Activated CD8-positive, alpha-beta memory T cell treated with anti-CD3 and anti-CD28 coated beads, Interleukin-2, amount 10 ng/mL, durations not matched to agents 7 days and 5 days (primary cell): ENCODE results near the gene ATF7. TPM values are rescaled to one million over a fixed set of nuclear protein-coding genes. Genes with fewer than 3 reads are reported as not detected.
"Not testable (repeated sequence)": the region's sequence is repeated elsewhere in the genome, so short reads cannot be mapped to it uniquely, and the experiment has no call there.

Experiments used
- ATAC-seq: fragments of 150-1000 bp; cut with Tn5 transposase; one replicate; pipeline ENCODE4 v1.10.0; 2021; ENCODE audit warnings: moderate library complexity
- CTCF ChIA-PET: fragments of 350-600 bp; sonication (Branson Sonifier 250); formaldehyde crosslinking; loops from one replicate; lab custom pipeline; 2021; ENCODE audit warnings: antibody characterized with exemption; lab: Charles Lee
- DNase-seq: peaks from one replicate; pipeline ENCODE4 v3.0.0-alpha.2; 2020
- H3K27ac Mint-ChIP-seq: one replicate; pipeline ENCODE4 v1.8.0; 2021; ENCODE audit warnings: mild to moderate bottlenecking, mixed read lengths
- H3K27me3 Mint-ChIP-seq: one replicate; pipeline ENCODE4 v1.8.0; 2021; ENCODE audit warnings: mixed read lengths
- H3K36me3 Mint-ChIP-seq: one replicate; pipeline ENCODE4 v1.8.0; 2021; ENCODE audit warnings: mild to moderate bottlenecking, mixed read lengths
- H3K4me1 Mint-ChIP-seq: one replicate; pipeline ENCODE4 v1.8.0; 2021; ENCODE audit warnings: mixed read lengths
- H3K4me3 Mint-ChIP-seq: one replicate; pipeline ENCODE4 v1.8.0; 2021; ENCODE audit warnings: mild to moderate bottlenecking, moderate library complexity, mixed read lengths
- H3K9me3 Mint-ChIP-seq: one replicate; pipeline ENCODE4 v1.8.0; 2022; ENCODE audit warnings: low read depth, mixed read lengths
- total RNA-seq, 2 experiments: library from RNA; stranded (reverse); gene quantifications; one replicate each; pipeline ENCODE4 v1.2.3, GENCODE V29; 2021

Gene ATF7
- total RNA-seq, 2 experiments from 2014 or later = 24.6 to 33.8 TPM

DNA sequence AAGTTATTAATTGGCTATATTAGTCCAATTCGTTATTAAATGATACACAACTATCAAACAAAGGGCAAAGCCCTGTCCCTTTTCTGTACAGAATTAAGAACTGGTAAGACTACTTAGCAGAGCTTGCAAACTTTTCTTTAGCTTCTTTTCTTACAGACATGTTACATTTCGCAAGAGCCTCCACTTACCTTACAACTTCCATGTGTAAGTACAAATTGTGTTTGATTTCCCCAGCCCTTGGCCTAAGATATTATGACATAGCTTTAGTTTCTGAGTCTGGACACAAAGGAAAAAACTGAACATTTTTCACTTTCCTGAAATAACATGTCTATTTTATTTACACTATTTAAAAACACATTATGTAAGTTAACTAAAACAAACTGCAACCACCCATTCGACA, 1.7 kb downstream of the ATF7 start:
- Mint-ChIP-seq H3K4me3 (peak overlapping the region; percentile 97), H3K27ac (peak overlapping the region; percentile 47), H3K27me3 (no peaks in the 10 kb centered on the region), H3K9me3 (no peaks in the 10 kb centered on the region), H3K4me1 (peaks cover 48% of the 10 kb centered on the region), H3K36me3 (peaks cover 6% of the 10 kb centered on the region)
- ATAC-seq (no peak), DNase-seq (no peak)
- CTCF ChIA-PET = interaction anchor here (1.1 to 2.0 kb wide), 3 partner anchors 53 to 81 kb away, joined by 3 to 6 read pairs (median 3); no protein-coding TSS in a partner anchor

DNA sequence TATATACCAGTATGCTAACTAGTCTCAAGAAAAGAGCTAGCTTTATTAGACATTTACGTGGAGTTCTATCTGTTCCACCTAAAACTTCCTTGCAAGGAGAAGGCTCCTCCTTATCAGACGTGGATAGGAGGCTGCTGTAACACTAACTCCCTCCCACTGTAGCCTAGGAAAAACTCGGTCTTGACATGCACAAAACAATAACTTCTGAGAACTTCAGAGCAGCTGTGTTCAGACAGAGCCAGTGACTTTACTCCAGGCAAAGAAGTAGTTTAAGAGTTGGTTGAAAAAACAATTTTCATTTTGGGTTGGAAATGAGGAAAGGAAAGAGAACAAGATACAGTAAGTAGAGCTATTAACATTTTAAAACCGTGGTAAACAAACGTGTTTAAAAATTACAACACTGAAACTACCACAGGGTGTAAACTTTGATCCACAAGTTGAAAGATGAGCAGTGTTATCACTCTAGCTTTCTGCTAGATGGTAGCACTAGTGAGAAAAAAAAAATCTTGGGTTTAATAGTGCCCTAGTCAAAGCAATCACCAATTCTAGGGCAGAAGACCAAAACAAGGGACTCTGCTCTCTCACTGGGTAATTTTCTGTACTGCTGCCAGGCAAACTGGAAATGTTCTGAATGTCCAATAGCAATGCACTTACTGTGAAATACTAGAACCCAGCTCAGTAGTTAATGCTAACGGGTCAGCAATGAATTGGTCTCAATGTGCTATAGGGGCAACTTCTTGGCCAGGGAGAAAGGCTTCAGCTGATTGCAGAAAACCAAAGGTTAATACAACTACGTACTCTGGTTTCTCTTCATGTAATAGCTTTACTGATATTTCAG, 2.4 kb downstream of the ATF7 start:
- ATAC-seq = no peak
- peaks cover 50% of the 10 kb centered on the region for H3K4me1 Mint-ChIP-seq
- H3K36me3 Mint-ChIP-seq = peaks cover 6% of the 10 kb centered on the region
- H3K4me3 Mint-ChIP-seq = peak overlapping the region; percentile 97
- H3K27me3 Mint-ChIP-seq = no peaks in the 10 kb centered on the region
- H3K9me3 Mint-ChIP-seq = no peaks in the 10 kb centered on the region
- CTCF ChIA-PET = interaction anchor here (1.0 to 2.0 kb wide), 6 partner anchors 9 to 115 kb away, joined by 3 to 8 read pairs (median 4); partner anchors contain the start of gene ATP5MC2
- no peak for DNase-seq
- peak overlapping the region; percentile 60 for H3K27ac Mint-ChIP-seq

DNA sequence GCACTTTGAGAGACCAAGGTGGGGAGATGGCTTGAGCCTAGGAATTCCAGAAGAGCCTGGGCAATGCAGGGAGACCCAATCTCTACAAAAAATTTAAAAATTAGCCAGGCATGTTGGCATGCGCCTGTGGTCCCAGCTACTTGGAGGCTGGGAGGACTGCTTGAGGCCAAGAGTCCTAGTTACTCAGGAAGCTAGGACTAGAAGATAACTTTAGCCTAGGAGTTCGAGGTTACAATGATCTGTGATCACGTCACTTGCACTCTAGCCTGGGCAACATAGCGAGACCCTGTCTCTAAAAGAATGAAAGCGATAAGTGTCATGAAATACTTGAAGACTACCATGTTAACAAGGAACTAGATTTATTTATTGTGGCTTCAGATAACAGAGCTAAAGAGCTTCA, 3.5 kb downstream of the ATF7 start:
- Mint-ChIP-seq H3K4me3 (no peak overlapping the region), H3K27me3 (no peaks in the 10 kb centered on the region), H3K36me3 (peaks cover 12% of the 10 kb centered on the region), H3K9me3 (no peaks in the 10 kb centered on the region), H3K27ac (no peak overlapping the region), H3K4me1 (peaks cover 60% of the 10 kb centered on the region)
- ATAC-seq (no peak), DNase-seq (no peak)
- CTCF ChIA-PET = interaction anchor here (1.3 to 1.5 kb wide), 3 partner anchors 53 to 114 kb away, joined by 4 to 8 read pairs (median 4); partner anchors contain the start of gene ATP5MC2

DNA sequence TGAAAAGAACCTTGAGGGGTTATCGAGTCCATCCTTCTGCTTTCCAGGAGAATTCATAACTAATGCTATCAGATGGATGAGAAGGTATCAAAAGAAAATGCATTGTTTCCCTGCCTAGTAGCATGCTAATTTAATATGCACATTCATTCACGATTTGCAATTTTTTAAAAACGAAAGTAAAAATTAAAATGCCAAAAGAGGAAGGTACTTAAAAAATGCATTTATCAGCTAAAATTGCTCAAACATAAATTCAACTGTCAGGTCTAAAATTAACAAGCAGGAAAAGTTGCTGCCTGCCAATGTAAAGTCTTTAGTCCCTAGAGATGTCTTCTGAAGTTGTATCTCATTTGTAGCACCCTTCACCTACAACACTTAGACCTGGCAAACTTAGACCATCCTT, 7.9 kb downstream of the ATF7 start:
- Mint-ChIP-seq H3K36me3 (peaks cover 20% of the 10 kb centered on the region), H3K4me3 (peak overlapping the region; percentile 76), H3K27ac (peak overlapping the region; percentile 89), H3K27me3 (no peaks in the 10 kb centered on the region), H3K4me1 (peaks cover 36% of the 10 kb centered on the region), H3K9me3 (no peaks in the 10 kb centered on the region)
- CTCF ChIA-PET = interaction anchor here (1.0 to 1.6 kb wide), 4 partner anchors 8 to 59 kb away, joined by 3 to 4 read pairs (median 3); partner anchors contain the start of genes ATF7 and ATP5MC2
- DNase-seq (no peak), ATAC-seq (peak; percentile 51)

DNA sequence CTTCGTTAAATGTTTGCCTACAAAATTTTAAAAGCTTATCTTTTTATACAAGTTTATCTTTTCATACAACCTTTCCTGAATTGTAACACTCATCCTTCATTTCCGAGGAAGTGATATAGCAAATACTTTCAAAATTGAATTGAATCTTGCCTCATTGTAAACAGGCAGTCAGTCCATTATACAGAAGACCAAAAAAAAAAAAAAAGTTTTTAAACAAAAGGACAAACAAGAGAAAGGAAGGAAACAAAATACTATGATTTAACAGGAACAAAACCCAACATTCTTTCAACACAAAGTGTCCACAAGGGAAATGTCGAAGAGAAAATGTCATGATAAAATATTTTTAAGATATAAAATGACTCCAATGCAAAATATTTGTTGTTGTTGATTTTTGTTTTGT, 8.5 kb downstream of the ATF7 start:
- H3K4me1 Mint-ChIP-seq = peaks cover 34% of the 10 kb centered on the region
- CTCF ChIA-PET = interaction anchor here (1.0 to 1.6 kb wide), 4 partner anchors 9 to 60 kb away, joined by 3 to 4 read pairs (median 3); partner anchors contain the start of genes ATF7 and ATP5MC2
- H3K9me3 Mint-ChIP-seq = no peaks in the 10 kb centered on the region
- ATAC-seq = no peak
- peak overlapping the region; percentile 89 for H3K27ac Mint-ChIP-seq
- peak overlapping the region; percentile 76 for H3K4me3 Mint-ChIP-seq
- H3K36me3 Mint-ChIP-seq = peaks cover 20% of the 10 kb centered on the region
- no peak for DNase-seq
- H3K27me3 Mint-ChIP-seq = no peaks in the 10 kb centered on the region

DNA sequence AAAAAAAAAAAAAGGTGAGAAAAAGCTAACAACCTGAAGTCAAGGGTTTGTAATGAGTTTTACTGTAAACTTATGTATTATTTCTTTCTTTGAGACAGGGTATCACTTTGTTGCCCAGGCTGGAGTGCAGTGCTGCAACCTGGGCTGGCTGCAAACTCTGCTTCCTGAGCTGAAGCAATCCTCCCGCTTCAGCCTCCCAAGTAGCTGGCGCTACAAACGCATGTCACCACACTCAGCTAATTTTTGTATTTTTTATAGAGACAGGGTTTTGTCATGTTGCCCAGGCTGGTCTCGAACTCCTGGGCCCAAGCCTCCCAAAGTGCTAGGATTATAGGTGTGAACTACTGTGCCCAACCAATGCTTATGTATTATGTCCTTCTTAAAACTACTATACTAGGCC, 9.2 kb downstream of the ATF7 start:
- CTCF ChIA-PET = interaction anchor here (1.3 to 1.6 kb wide), 2 partner anchors 59 to 60 kb away, joined by 3 to 4 read pairs; partner anchors contain the start of gene ATP5MC2
- no peak for ATAC-seq
- H3K36me3 Mint-ChIP-seq = peaks cover 20% of the 10 kb centered on the region
- DNase-seq = no peak
- H3K4me3 Mint-ChIP-seq = no peak overlapping the region
- H3K27me3 Mint-ChIP-seq = no peaks in the 10 kb centered on the region
- H3K4me1 Mint-ChIP-seq = peaks cover 34% of the 10 kb centered on the region
- H3K27ac Mint-ChIP-seq = no peak overlapping the region
- H3K9me3 Mint-ChIP-seq = no peaks in the 10 kb centered on the region

DNA sequence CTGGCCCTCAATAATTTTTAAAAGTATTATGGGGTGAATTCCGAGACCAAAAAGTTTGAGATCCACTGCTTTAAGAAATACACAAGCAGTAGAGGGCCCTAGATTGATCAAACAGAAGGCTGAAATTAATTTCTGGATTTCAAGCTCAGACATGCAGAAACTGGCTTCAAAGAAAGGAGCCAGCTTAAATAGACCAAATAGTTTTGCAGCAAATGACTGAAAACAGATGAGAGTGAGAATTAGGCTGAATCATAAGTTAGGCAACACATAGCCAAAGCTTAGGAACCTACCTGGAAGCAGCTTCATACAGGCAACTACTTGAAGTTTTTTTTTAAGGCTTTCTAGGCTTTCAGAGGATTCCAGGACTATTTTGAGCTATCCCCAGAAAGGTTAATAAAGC, 12.4 kb downstream of the ATF7 start:
- ATAC-seq = no peak
- no peaks in the 10 kb centered on the region for H3K9me3 Mint-ChIP-seq

DNA sequence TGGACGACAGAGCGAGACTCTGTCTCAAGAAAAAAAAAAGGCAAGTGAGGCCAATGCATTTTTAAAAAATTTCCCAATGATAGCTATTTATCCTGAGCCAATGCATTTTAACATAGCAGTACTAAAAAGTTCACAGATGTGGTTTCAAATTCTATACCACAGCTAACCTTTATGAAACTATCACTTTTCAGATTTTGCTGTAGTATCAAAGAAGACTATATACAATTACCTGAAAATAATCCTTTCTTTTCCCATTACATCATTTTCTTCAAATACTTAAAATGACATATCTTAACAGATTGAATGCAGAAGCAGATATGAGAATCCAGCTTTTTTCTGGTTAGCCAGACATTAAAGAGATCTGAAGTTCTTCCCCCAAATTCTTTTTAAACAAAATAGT, 13.2 kb downstream of the ATF7 start:
- no peak for ATAC-seq
- H3K27ac Mint-ChIP-seq = no peak overlapping the region
- no peaks in the 10 kb centered on the region for H3K9me3 Mint-ChIP-seq
- no peaks in the 10 kb centered on the region for H3K27me3 Mint-ChIP-seq
- H3K4me3 Mint-ChIP-seq = no peak overlapping the region
- H3K36me3 Mint-ChIP-seq = peaks cover 16% of the 10 kb centered on the region
- peaks cover 18% of the 10 kb centered on the region for H3K4me1 Mint-ChIP-seq
- no peak for DNase-seq
- CTCF ChIA-PET = interaction anchor here (0.8 to 1.2 kb wide), 3 partner anchors 9 to 14 kb away, joined by 3 to 4 read pairs (median 3); no protein-coding TSS in a partner anchor

More for the DNA sequence above, 12.4 kb downstream of the ATF7 start:
- peaks cover 27% of the 10 kb centered on the region for H3K4me1 Mint-ChIP-seq
- no peak for DNase-seq
- CTCF ChIA-PET = no interaction called here
- no peak overlapping the region for H3K4me3 Mint-ChIP-seq
- H3K27me3 Mint-ChIP-seq = no peaks in the 10 kb centered on the region
- peaks cover 18% of the 10 kb centered on the region for H3K36me3 Mint-ChIP-seq
- H3K27ac Mint-ChIP-seq = no peak overlapping the region

DNA sequence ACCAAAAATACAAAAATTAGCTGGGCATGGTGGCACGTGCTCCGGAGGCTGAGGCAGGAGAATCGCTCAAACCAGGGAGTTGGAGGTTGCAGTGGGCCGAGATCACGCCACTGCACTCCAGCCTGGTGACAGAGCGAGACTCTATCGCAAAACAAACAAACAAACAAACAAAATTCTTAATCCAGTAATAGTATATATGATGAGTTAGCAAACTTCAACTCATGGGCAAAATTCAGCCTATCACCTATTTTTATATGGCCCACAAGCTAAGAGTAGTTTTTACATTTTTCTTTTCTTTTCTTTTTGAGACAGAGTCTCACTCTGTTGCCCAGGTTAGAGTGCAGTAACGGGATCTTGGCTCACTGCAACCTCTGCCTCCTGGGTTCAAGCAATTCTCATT, 14.9 kb downstream of the ATF7 start:
- no peak for DNase-seq
- H3K27ac Mint-ChIP-seq = no peak overlapping the region
- ATAC-seq = no peak
- CTCF ChIA-PET = interaction anchor here (1.1 to 1.3 kb wide), 2 partner anchors 20 to 103 kb away, joined by 4 read pairs; no protein-coding TSS in a partner anchor
- peaks cover 11% of the 10 kb centered on the region for H3K4me1 Mint-ChIP-seq
- H3K36me3 Mint-ChIP-seq = peaks cover 10% of the 10 kb centered on the region
- H3K27me3 Mint-ChIP-seq = no peaks in the 10 kb centered on the region
- no peak overlapping the region for H3K4me3 Mint-ChIP-seq
- no peaks in the 10 kb centered on the region for H3K9me3 Mint-ChIP-seq

DNA sequence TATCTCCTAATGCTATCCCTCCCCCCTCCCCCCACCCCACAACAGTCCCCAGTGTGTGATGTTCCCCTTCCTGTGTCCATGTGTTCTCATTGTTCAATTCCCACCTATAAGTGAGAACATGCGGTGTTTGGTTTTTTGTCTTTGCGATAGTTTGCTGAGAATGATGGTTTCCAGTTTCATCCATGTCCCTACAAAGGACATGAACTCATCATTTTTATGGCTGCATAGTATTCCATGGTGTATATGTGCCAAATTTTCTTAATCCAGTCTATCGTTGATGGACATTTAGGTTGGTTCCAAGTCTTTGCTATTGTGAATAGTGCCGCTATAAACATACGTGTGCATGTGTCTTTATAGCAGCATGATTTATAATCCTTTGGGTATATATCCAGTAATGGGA, 19.5 kb downstream of the ATF7 start:
- CTCF ChIA-PET, H3K27ac Mint-ChIP-seq, H3K4me3 Mint-ChIP-seq, DNase-seq, ATAC-seq, H3K27me3 Mint-ChIP-seq, H3K36me3 Mint-ChIP-seq, H3K9me3 Mint-ChIP-seq: not testable (repeated sequence)
- peaks cover 16% of the 10 kb centered on the region for H3K4me1 Mint-ChIP-seq

DNA sequence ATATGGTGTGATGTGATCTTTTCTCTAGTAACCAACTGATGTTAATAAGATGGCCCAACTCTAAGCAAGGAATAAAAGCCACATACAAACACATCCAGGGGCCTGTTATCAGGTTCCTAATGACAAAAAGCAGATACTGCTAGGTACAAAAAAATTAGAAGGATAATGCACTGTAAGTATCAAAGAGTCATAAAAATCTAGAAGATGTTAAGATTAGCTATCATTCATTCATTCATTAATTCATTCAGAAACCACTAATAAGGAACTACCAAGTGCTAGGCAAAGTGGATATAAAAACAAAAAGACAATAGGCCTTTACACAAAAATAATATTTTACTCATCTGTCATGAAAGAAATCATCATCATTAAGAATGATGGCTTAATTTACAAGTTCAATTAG, 21.6 kb downstream of the ATF7 start:
- no peak overlapping the region for H3K4me3 Mint-ChIP-seq
- H3K9me3 Mint-ChIP-seq = no peaks in the 10 kb centered on the region
- H3K27me3 Mint-ChIP-seq = no peaks in the 10 kb centered on the region
- peaks cover 12% of the 10 kb centered on the region for H3K36me3 Mint-ChIP-seq
- CTCF ChIA-PET = interaction anchor here (0.7 to 1.4 kb wide), 2 partner anchors 14 to 851 kb away, joined by 3 read pairs; no protein-coding TSS in a partner anchor
- no peak for DNase-seq
- H3K4me1 Mint-ChIP-seq = peaks cover 16% of the 10 kb centered on the region
- no peak overlapping the region for H3K27ac Mint-ChIP-seq
- ATAC-seq = no peak

DNA sequence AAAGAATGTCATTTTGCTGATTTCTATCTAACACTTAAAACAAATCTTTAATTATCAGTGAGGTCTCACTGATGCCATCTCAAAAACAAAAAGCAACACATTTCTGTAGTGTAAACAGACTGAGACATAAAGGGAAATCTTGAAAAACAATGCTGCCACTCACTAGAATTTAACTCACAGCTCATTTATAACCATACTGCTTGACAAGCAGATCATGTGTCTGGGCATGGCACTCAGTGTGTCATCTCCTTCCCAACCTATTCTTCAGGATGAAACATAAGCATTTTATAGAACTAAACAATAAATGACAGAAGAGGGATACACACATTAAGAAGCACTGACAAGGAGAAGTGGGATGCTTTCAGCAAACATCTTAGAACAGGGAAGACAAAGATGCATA, 22.4 kb downstream of the ATF7 start:
- H3K27ac Mint-ChIP-seq = no peak overlapping the region

DNA sequence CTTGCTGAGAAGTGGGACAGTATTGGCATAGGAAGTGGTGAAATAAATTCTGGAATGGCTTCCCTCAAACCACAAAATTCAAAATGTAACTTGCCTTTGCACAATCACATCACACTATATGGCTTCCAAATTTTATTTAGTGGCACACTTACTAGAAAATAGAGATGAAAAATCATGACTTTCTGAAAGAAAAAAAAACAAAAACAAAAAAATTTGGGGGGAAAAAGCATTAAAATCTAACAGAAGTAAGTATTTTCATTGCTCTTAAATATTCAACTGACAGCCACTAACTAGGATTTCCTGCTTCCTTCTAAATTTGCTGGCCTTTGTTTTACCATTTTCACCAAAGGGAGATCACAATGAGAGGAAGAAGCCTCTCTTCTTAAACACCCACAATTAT, 23.0 kb downstream of the ATF7 start:
- DNase-seq (no peak), ATAC-seq (no peak)
- Mint-ChIP-seq H3K4me1 (peaks cover 16% of the 10 kb centered on the region), H3K9me3 (no peaks in the 10 kb centered on the region), H3K4me3 (no peak overlapping the region), H3K27ac (no peak overlapping the region), H3K27me3 (no peaks in the 10 kb centered on the region), H3K36me3 (peaks cover 15% of the 10 kb centered on the region)
- CTCF ChIA-PET = interaction anchor here (1.0 to 1.2 kb wide), 2 partner anchors 9 to 10 kb away, joined by 3 to 4 read pairs; no protein-coding TSS in a partner anchor

More for the DNA sequence above, 22.4 kb downstream of the ATF7 start:
- H3K36me3 Mint-ChIP-seq = peaks cover 11% of the 10 kb centered on the region
- ATAC-seq (no peak), DNase-seq (no peak)
- H3K9me3 Mint-ChIP-seq = no peaks in the 10 kb centered on the region
- H3K4me3 Mint-ChIP-seq = no peak overlapping the region
- no peaks in the 10 kb centered on the region for H3K27me3 Mint-ChIP-seq
- peaks cover 16% of the 10 kb centered on the region for H3K4me1 Mint-ChIP-seq
- CTCF ChIA-PET = interaction anchor here (1.2 kb wide), 1 partner anchor 9 kb away, joined by 4 read pairs; no protein-coding TSS in a partner anchor
